Left lung (tissue), 10 donors: ENCODE data around the gene MGAT4B. TPM values are rescaled to one million over a fixed set of nuclear protein-coding genes. Genes with fewer than 3 reads are reported as not detected.

Source experiments
- ATAC-seq: fragments of 200-7000 bp; cut with Tn5 transposase; one replicate; pipeline ENCODE4 v1.9.1; 2020; ENCODE audit warnings: moderate library complexity
- DNase-seq, 4 donors: peaks; one replicate each; pipeline ENCODE4 v3.0.0-alpha.2; 2013 to 2020
- H3K27ac ChIP-seq, 2 donors: fragments of 200-600 bp; sonication (generic) in 1 of 2; one replicate each; pipeline versions ENCODE4 v1.5.0 to v1.8.0; 2020 to 2021
- H3K27me3 ChIP-seq, 2 donors: fragments of 200-600 bp; sonication (generic) in 1 of 2; one replicate each; pipeline versions ENCODE4 v1.5.0 to v1.8.0; 2020 to 2021
- H3K36me3 ChIP-seq, 2 donors: fragments of 200-600 bp; sonication (generic) in 1 of 2; one replicate each; pipeline versions ENCODE4 v1.5.0 to v1.8.0; 2020 to 2021
- H3K4me1 ChIP-seq, 2 donors: fragments of 200-600 bp; one replicate each; pipeline ENCODE4 v1.8.0; 2021
- H3K4me3 ChIP-seq, 2 donors: fragments of 200-600 bp; sonication (generic) in 1 of 2; one replicate each; pipeline versions ENCODE4 v1.5.0 to v1.8.0; 2020 to 2021; ENCODE audit warnings: mild to moderate bottlenecking in 1 of 2
- H3K9me3 ChIP-seq, 2 donors: fragments of 200-600 bp; sonication (generic) in 1 of 2; one replicate each; pipeline versions ENCODE4 v1.5.0 to v1.8.0; 2020 to 2021
- intact Hi-C, 2 donors: fragments of 100-400 bp; cut with DNase I; formaldehyde crosslinking; loops; one replicate each; pipeline versions ENCODE4 v1.11.2 to v1.14.2; 2022
- polyA plus RNA-seq, 6 donors: library from polyadenylated mRNA; unstranded; fragments of 120-200 nt; gene quantifications; one replicate each; pipeline ENCODE4 v1.2.1, GENCODE V29; 2013; ENCODE audit not compliant: insufficient read length in 6 of 6
- total RNA-seq, 2 donors: library from RNA; stranded (reverse); fragmentation: NEBNext Ultra II Directional; extraction: Animal tissue kit (Norgen Biotek cat#: 25700); gene quantifications; one replicate each; pipeline ENCODE4 v1.2.1, GENCODE V29; 2021
- TF ChIP-seq, protein P1 (sequence below), 2 donors: fragments of 200-600 bp; sonication (generic) in 1 of 2; IDR thresholded peaks; one replicate each; pipeline versions ENCODE4 v1.5.0 to v1.8.0; 2021; ENCODE audit warnings: antibody characterized with exemption in 2 of 2
- donor health status: DM: no; HTN: yes; CAD: no.
- donor health status: DM: no; HTN: no; CAD: no.

MGAT4B gene
- total and polyA plus RNA-seq, 8 donors, result 90.5 to 191 (median 108) TPM

DNA sequence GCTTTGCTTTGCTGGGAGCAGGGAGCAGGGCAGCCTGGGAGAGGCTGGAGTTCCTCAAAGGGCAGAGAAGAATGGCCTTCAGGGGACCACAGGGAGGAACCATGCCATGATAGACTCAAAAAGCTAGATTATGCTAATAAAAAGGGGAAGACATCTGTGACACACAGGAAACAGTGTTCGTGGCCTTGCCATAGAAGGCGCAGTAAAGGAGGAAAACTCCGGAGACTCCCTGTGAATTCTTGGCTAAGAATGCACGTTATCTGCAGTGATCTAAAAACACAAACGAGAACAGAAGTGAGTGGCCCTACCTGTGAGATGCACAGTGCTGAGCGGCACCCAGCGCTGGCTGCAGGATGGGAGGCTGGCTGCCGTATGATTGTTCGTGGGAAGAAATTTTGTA lies 28.8 kb downstream of the MGAT4B start:
- peaks cover 0 to 58% of the 10 kb centered on the region in 2 donors for H3K36me3 ChIP-seq
- DNase-seq, result peak in 1 of 4 donors; percentile 24
- peaks cover 0 to 63% of the 10 kb centered on the region in 2 donors for H3K4me1 ChIP-seq
- peak; percentile 54 for ATAC-seq
- H3K9me3 ChIP-seq, result no peaks in the 10 kb centered on the region
- H3K4me3 ChIP-seq, result no peak overlapping the region
- TF ChIP-seq, protein P1, sequence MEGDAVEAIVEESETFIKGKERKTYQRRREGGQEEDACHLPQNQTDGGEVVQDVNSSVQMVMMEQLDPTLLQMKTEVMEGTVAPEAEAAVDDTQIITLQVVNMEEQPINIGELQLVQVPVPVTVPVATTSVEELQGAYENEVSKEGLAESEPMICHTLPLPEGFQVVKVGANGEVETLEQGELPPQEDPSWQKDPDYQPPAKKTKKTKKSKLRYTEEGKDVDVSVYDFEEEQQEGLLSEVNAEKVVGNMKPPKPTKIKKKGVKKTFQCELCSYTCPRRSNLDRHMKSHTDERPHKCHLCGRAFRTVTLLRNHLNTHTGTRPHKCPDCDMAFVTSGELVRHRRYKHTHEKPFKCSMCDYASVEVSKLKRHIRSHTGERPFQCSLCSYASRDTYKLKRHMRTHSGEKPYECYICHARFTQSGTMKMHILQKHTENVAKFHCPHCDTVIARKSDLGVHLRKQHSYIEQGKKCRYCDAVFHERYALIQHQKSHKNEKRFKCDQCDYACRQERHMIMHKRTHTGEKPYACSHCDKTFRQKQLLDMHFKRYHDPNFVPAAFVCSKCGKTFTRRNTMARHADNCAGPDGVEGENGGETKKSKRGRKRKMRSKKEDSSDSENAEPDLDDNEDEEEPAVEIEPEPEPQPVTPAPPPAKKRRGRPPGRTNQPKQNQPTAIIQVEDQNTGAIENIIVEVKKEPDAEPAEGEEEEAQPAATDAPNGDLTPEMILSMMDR (IDR thresholded peaks at IDR 0.05), result no peak
- intact Hi-C loops, result no loop called here
- no peaks in the 10 kb centered on the region for H3K27me3 ChIP-seq
- H3K27ac ChIP-seq, result peak overlapping the region in 1 of 2 donors; percentile 9

DNA sequence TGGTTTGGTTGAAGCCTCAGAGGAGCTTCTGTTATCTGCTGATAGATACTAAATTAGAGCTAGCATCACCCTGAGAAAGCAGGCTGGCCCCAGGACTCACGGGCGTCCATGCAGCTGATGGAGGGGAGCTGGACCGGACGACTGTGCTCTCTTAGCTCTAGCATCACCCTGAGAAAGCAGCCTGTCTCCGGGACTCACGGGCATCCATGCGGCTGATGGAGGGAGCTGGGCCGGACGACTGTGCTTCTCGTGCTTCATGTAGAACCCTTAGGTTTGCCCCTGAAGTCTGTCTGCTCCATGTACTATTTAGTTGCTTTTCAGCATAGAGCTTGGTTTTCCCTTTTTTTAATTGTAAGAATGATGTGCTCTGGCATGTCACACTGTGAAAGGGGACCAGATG lies 29.2 kb downstream of the MGAT4B start:
- TF ChIP-seq, protein P1 (IDR thresholded peaks at IDR 0.05), result no peak
- DNase-seq (peak in 1 of 4 donors; percentile 39), ATAC-seq (no peak)
- peak overlapping the region in 1 of 2 donors; percentile 9 for H3K27ac ChIP-seq
- peaks cover 0 to 62% of the 10 kb centered on the region in 2 donors for H3K36me3 ChIP-seq
- intact Hi-C loops, result no loop called here
- no peak overlapping the region for H3K4me3 ChIP-seq
- H3K4me1 ChIP-seq, result peaks cover 0 to 67% of the 10 kb centered on the region in 2 donors
- no peaks in the 10 kb centered on the region for H3K27me3 ChIP-seq
- H3K9me3 ChIP-seq, result no peaks in the 10 kb centered on the region

DNA sequence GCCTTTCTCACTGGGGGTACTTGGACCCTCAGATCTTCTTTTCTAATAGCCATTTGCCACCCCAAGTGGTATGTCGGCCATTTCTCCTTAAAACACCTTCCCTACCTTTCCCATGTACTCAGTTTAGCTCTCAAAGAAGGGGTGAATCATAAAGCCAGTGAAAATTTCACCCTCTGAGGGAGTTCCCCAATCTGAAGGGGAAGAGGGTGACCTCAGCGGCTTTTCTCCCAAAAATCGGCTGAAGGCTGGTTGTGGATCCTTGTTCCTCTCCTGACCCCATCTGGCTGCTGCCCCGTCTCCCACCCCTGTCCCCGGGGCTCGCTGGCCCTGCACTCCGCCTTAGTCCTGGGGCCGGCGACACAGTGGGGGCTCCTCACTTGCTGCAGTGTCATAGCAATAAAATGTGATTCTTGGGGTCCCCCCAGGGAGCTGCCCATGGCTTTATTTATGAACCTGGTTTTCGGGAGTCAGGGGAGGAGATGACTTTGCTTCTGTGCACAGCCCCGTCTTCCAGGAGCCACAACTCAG lies 30.2 kb downstream of the MGAT4B start:
- ATAC-seq, result peak; percentile 10
- TF ChIP-seq, protein P1 (IDR thresholded peaks at IDR 0.05), result no peak
- Histone ChIP-seq H3K4me3 (no peak overlapping the region), H3K9me3 (no peaks in the 10 kb centered on the region), H3K27ac (peak overlapping the region in 1 of 2 donors; percentile 37), H3K36me3 (peaks cover 0 to 72% of the 10 kb centered on the region in 2 donors), H3K27me3 (no peaks in the 10 kb centered on the region), H3K4me1 (peaks cover 0 to 77% of the 10 kb centered on the region in 2 donors)
- intact Hi-C loops, result no loop called here
- peak in 1 of 4 donors; percentile 69 for DNase-seq

GRCh38 chr5:179774442-179774841 lies 32.2 kb downstream of the MGAT4B start:
- Histone ChIP-seq H3K9me3 (no peaks in the 10 kb centered on the region), H3K27ac (no peak overlapping the region), H3K4me3 (no peak overlapping the region), H3K4me1 (peaks cover 0 to 75% of the 10 kb centered on the region in 2 donors), H3K36me3 (peaks cover 0 to 83% of the 10 kb centered on the region in 2 donors), H3K27me3 (no peaks in the 10 kb centered on the region)
- TF ChIP-seq, protein P1 (IDR thresholded peaks at IDR 0.05), result no peak
- intact Hi-C loops, result no loop called here
- DNase-seq (peak in 1 of 4 donors; percentile 72), ATAC-seq (no peak)

DNA sequence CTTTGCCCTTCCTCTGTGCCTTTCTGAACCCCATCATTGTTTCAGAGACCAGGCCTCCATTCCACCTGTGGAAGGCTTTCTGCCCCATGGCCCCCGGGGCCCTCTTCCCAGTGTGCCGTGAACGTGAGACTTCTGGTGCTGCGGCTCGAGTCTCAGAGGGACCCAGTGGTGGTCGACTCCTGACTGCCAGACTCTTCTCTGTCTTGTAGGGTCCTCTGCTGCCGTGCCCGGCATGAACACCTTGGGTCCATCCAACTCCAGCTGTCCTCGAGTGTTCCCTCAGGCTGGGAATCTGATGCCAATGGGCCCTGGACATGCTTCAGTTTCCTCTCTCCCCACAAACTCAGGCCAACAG lies 33.0 kb downstream of the MGAT4B start:
- Histone ChIP-seq H3K9me3 (no peaks in the 10 kb centered on the region), H3K4me1 (peaks cover 0 to 75% of the 10 kb centered on the region in 2 donors), H3K4me3 (no peak overlapping the region), H3K27me3 (no peaks in the 10 kb centered on the region), H3K36me3 (peaks cover 0 to 91% of the 10 kb centered on the region in 2 donors), H3K27ac (no peak overlapping the region)
- intact Hi-C loops, result no loop called here
- DNase-seq, result peak in 1 of 4 donors; percentile 42
- TF ChIP-seq, protein P1 (IDR thresholded peaks at IDR 0.05), result no peak
- ATAC-seq, result no peak
